HCT116 (cell line): ENCODE data around the gene EVI5L. TPM values are rescaled to one million over a fixed set of nuclear protein-coding genes. Genes with fewer than 3 reads are reported as not detected.

Source experiments
- ATAC-seq: fragments of 200-7000 bp; cut with Tn5 transposase; 2 replicates; pipeline ENCODE4 v1.9.1; 2020; ENCODE audit warnings: mild to moderate bottlenecking, moderate library complexity
- BruUV-seq: library from RNA; stranded (reverse); fragments of 400-500 nt; replicated peaks from 2 replicates; lab custom pipeline; 2021; lab: Mats Ljungman, UMichigan
- CTCF ChIA-PET: fragments of 300-600 bp; sonication (Branson Sonifier 250); formaldehyde crosslinking; loops from one replicate; lab custom pipeline; 2021; ENCODE audit warnings: antibody characterized with exemption; lab: Charles Lee
- POLR2A ChIA-PET: fragments of 300-600, 350-600 bp; sonication (Branson Sonifier 250); formaldehyde crosslinking; loops from one replicate; lab custom pipeline; 2021; ENCODE audit warnings: antibody characterized with exemption; lab: Charles Lee
- RAD21 ChIA-PET, 2 experiments: fragments of 300-600 bp; sonication (Branson Sonifier 250); formaldehyde crosslinking; loops; one replicate each; lab custom pipeline; 2023; ENCODE audit warnings: low total read pairs in 2 of 2; ENCODE audit not compliant: uncharacterized antibody in 2 of 2, unreplicated experiment in 2 of 2, low non-redundant PET in 1 of 2; lab: Charles Lee
- DNase-seq: peaks from one replicate; pipeline ENCODE4 v3.0.0-alpha.2; 2010; ENCODE audit warnings: low read depth, low spot score
- H2AFZ ChIP-seq: fragments of 200-600 bp; shearing (Covaris generic), sonication (generic); 2 replicates; pipeline ENCODE4 v1.6.1; 2017; ENCODE audit warnings: low read depth, mixed run types, mixed read lengths, antibody characterized with exemption, low read length; ENCODE audit not compliant: poor library complexity, severe bottlenecking
- H3K27ac ChIP-seq: 2 replicates; pipeline ENCODE4 v1.5.1; 2012; ENCODE audit warnings: low read depth, low read length
- H3K27me3 ChIP-seq: fragments of 200-600 bp; sonication (generic); 2 replicates; pipeline ENCODE4 v1.6.1; 2016; ENCODE audit warnings: mixed run types, low read length, mixed read lengths; ENCODE audit not compliant: insufficient read depth
- H3K36me3 ChIP-seq, 2 experiments: fragments of 200-500 bp in 1 of 2; fragments of 200-600 bp in 1 of 2; sonication (Bioruptor generic) in 1 of 2; sonication (generic) in 1 of 2; 2 replicates each; pipeline versions ENCODE4 v1.5.1 to v1.6.1; 2014 to 2016; ENCODE audit warnings: low read length in 2 of 2, inconsistent platforms in 1 of 2, mixed read lengths in 1 of 2, mixed run types in 1 of 2; ENCODE audit not compliant: insufficient read depth in 2 of 2, control insufficient read depth in 1 of 2
- H3K4me1 ChIP-seq, 2 experiments: fragments of 200-600 bp in 1 of 2; sonication (generic) in 1 of 2; 2 replicates each; pipeline versions ENCODE4 v1.5.1 to v1.6.1; 2012 to 2017; ENCODE audit warnings: low read length in 2 of 2, inconsistent platforms in 1 of 2, mild to moderate bottlenecking in 1 of 2, mixed read lengths in 1 of 2, mixed run types in 1 of 2, moderate library complexity in 1 of 2; ENCODE audit not compliant: insufficient read depth in 2 of 2, control insufficient read depth in 1 of 2
- H3K4me2 ChIP-seq: fragments of 200-600 bp; sonication (generic); 2 replicates; pipeline ENCODE4 v1.6.1; 2017; ENCODE audit warnings: mixed run types, low read length, mixed read lengths
- H3K4me3 ChIP-seq, 2 experiments: fragments of 200-600 bp in 1 of 2; sonication (generic) in 1 of 2; replicated peaks in 1 of 2; 2 replicates each; pipeline ENCODE4 v1.5.1; 2011 to 2016; ENCODE audit warnings: low read length in 2 of 2, control low read depth in 1 of 2, low read depth in 1 of 2, mild to moderate bottlenecking in 1 of 2, mixed read lengths in 1 of 2, mixed run types in 1 of 2
- H3K79me2 ChIP-seq: fragments of 200-600 bp; sonication (generic); 2 replicates; pipeline ENCODE4 v1.6.1; 2017; ENCODE audit warnings: mild to moderate bottlenecking, mixed run types, low read length, moderate library complexity, mixed read lengths; ENCODE audit not compliant: insufficient read depth
- H3K9ac ChIP-seq: fragments of 200-600 bp; sonication (generic); 2 replicates; pipeline ENCODE4 v1.6.1; 2016; ENCODE audit warnings: low read length, mixed read lengths
- H3K9me2 ChIP-seq: fragments of 200-600 bp; sonication (generic), shearing (Covaris generic); 2 replicates; pipeline ENCODE4 v1.6.1; 2017; ENCODE audit warnings: mixed run types, mild to moderate bottlenecking, moderate library complexity; ENCODE audit not compliant: insufficient read depth
- H3K9me3 ChIP-seq, 2 experiments: fragments of 200-500 bp in 1 of 2; fragments of 200-600 bp in 1 of 2; sonication (Bioruptor generic) in 1 of 2; sonication (generic) in 1 of 2; 2 replicates each; pipeline ENCODE4 v1.6.1; 2014 to 2017; ENCODE audit warnings: low read length in 2 of 2, mixed read lengths in 2 of 2, inconsistent platforms in 1 of 2, low read depth in 1 of 2, mild to moderate bottlenecking in 1 of 2, mixed run types in 1 of 2, moderate library complexity in 1 of 2; ENCODE audit not compliant: control insufficient read depth in 1 of 2, insufficient read depth in 1 of 2
- H4K20me1 ChIP-seq: fragments of 200-600 bp; sonication (generic), shearing (Covaris generic); 2 replicates; pipeline ENCODE4 v1.6.1; 2017; ENCODE audit warnings: mixed run types, mild to moderate bottlenecking, moderate library complexity; ENCODE audit not compliant: insufficient read depth
- ATF3 ChIP-seq: IDR thresholded peaks from 2 replicates; pipeline ENCODE4 v1.6.1; 2012
- CBX3 ChIP-seq: IDR thresholded peaks from 2 replicates; pipeline ENCODE4 v1.6.1; 2012; ENCODE audit warnings: low read depth
- CTCF ChIP-seq, 3 experiments: fragments of 200-600 bp in 1 of 3; sonication (generic) in 1 of 3; IDR thresholded peaks in 2 of 3; conservative IDR thresholded peaks in 1 of 3; 2 replicates each; pipeline ENCODE4 v1.5.1; 2012 to 2017; ENCODE audit warnings: low read depth in 2 of 3, low read length in 2 of 3, antibody characterized with exemption in 1 of 3, borderline replicate concordance in 1 of 3, control low read depth in 1 of 3, mild to moderate bottlenecking in 1 of 3, mixed read lengths in 1 of 3, mixed run types in 1 of 3, moderate library complexity in 1 of 3; ENCODE audit not compliant: insufficient read depth in 1 of 3
- EGR1 ChIP-seq: IDR thresholded peaks from 2 replicates; pipeline ENCODE4 v1.6.1; 2012; ENCODE audit warnings: low read depth
- FOSL1 ChIP-seq: IDR thresholded peaks from 2 replicates; pipeline ENCODE4 v1.6.1; 2012; ENCODE audit warnings: low read depth
- JUND ChIP-seq: IDR thresholded peaks from 2 replicates; pipeline ENCODE4 v1.6.1; 2012
- MAX ChIP-seq: IDR thresholded peaks from 2 replicates; pipeline ENCODE4 v1.6.1; 2012
- POLR2A ChIP-seq: IDR thresholded peaks from 2 replicates; pipeline ENCODE4 v1.7.0; 2011; ENCODE audit warnings: borderline replicate concordance; ENCODE audit not compliant: insufficient read depth, insufficient read length; ENCODE audit errors: extremely low read depth
- POLR2AphosphoS5 ChIP-seq: IDR thresholded peaks from 2 replicates; pipeline ENCODE4 v1.6.1; 2011; ENCODE audit warnings: mild to moderate bottlenecking, low read depth, low read length, moderate library complexity
- RAD21 ChIP-seq: IDR thresholded peaks from 2 replicates; pipeline ENCODE4 v1.6.1; 2012; ENCODE audit warnings: low read depth, mild to moderate bottlenecking
- SIN3A ChIP-seq: IDR thresholded peaks from 2 replicates; pipeline ENCODE4 v1.6.1; 2012; ENCODE audit warnings: low read depth
- SRF ChIP-seq: IDR thresholded peaks from 2 replicates; pipeline ENCODE4 v1.6.1; 2012; ENCODE audit warnings: low read depth
- YY1 ChIP-seq: IDR thresholded peaks from 2 replicates; pipeline ENCODE4 v1.6.1; 2011; ENCODE audit warnings: low read length, low read depth, moderate library complexity, mild to moderate bottlenecking; ENCODE audit not compliant: insufficient replicate concordance; ENCODE audit errors: extremely low read depth
- ZBTB33 ChIP-seq: IDR thresholded peaks from 2 replicates; pipeline ENCODE4 v1.6.1; 2011; ENCODE audit warnings: mild to moderate bottlenecking, low read length, moderate library complexity; ENCODE audit not compliant: insufficient replicate concordance; ENCODE audit errors: extremely low read depth
- ZFX ChIP-seq: fragments of 450-650 bp; IDR thresholded peaks from 2 replicates; pipeline ENCODE4 v1.6.1; 2017
- ZNF274 ChIP-seq: fragments of 200-500 bp; sonication (Bioruptor generic); IDR thresholded peaks from 2 replicates; pipeline ENCODE4 v1.6.1; 2014; ENCODE audit warnings: mild to moderate bottlenecking, low read depth, low read length, inconsistent platforms
- intact Hi-C: fragments of 100-400 bp; cut with micrococcal nuclease; formaldehyde crosslinking; loops from 2 replicates; pipeline ENCODE4 v1.10.0; 2022
- total RNA-seq: library from RNA; stranded (reverse); gene quantifications from one replicate; pipeline ENCODE4 v1.2.1, GENCODE V29; 2021; ENCODE audit not compliant: unreplicated experiment

The EVI5L gene
- total RNA-seq, 1 experiment from 2014 or later = 15.0 TPM

DNA sequence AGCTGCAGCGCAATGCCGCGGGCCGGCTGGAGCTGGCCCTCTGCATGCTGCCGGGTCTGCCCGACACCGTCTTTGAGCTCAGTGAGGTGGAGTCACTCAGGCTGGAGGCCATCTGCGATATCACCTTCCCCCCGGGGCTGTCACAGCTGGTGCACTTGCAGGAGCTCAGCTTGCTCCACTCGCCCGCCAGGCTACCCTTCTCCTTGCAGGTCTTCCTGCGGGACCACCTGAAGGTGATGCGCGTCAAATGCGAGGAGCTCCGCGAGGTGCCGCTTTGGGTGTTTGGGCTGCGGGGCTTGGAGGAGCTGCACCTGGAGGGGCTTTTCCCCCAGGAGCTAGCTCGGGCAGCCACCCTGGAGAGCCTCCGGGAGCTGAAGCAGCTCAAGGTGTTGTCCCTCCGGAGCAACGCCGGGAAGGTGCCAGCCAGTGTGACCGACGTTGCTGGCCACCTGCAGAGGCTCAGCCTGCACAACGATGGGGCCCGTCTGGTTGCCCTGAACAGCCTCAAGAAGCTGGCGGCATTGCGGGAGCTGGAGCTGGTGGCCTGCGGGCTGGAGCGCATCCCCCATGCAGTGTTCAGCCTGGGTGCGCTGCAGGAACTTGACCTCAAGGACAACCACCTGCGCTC is 69.8 kb downstream of the EVI5L start:
- ATAC-seq (no peak), DNase-seq (no peak)
- POLR2A ChIA-PET = interaction anchor here (1.1 to 1.5 kb wide), 4 partner anchors 8 to 44 kb away, joined by 3 to 5 read pairs (median 4); partner anchors contain the start of genes LRRC8E and TIMM44
- Histone ChIP-seq H3K27me3 (no peaks in the 10 kb centered on the region), H3K4me3 (no peak overlapping the region), H3K4me2 (no peak overlapping the region), H3K9me2 (no peaks in the 10 kb centered on the region), H3K79me2 (peaks cover 19% of the 10 kb centered on the region), H2AFZ (no peak overlapping the region), H3K27ac (no peak overlapping the region), H3K9me3 (no peaks in the 10 kb centered on the region), H3K4me1 (peaks cover under 1 to 21% of the 10 kb centered on the region in 2 experiments; a peak in 2 of 4 replicates), H4K20me1 (no peaks in the 10 kb centered on the region), H3K36me3 (peaks cover 0 to 9% of the 10 kb centered on the region in 2 experiments; a peak in 2 of 4 replicates), H3K9ac (no peak overlapping the region)
- RAD21 ChIA-PET = no interaction called here
- CTCF ChIA-PET = interaction anchor here (1.3 kb wide), 1 partner anchor 31 kb away, joined by 5 read pairs; no protein-coding TSS in a partner anchor
- no TSS peak for BruUV-seq
- no peak for TF ChIP-seq SIN3A
- TF ChIP-seq CBX3 = no peak
- no peak for TF ChIP-seq FOSL1
- TF ChIP-seq MAX = no peak
- TF ChIP-seq RAD21 = no peak
- TF ChIP-seq CTCF (IDR thresholded peaks at IDR 0.05 in 2 of 3, conservative IDR thresholded peaks at IDR 0.05 in 1 of 3; ENCODE audit: borderline replicate concordance in 1 of 3, insufficient read depth in 1 of 3, low read depth in 2 of 3, low read length in 2 of 3) = no peak
- no peak for TF ChIP-seq YY1
- TF ChIP-seq ATF3 = no peak
- TF ChIP-seq POLR2AphosphoS5 = no peak
- no peak for TF ChIP-seq SRF
- no peak for TF ChIP-seq ZNF274
- TF ChIP-seq JUND = no peak
- TF ChIP-seq EGR1 = no peak
- TF ChIP-seq ZFX = no peak
- no peak for TF ChIP-seq ZBTB33
- no peak for TF ChIP-seq POLR2A
- intact Hi-C loops = no loop called here
